ENCODE measurements around the gene GET4.

The GET4 gene

GRCh38 chr7:874031-874749, 2.2 kb upstream of the GET4 start:
- DNase-seq (no peak), ATAC-seq (no peak)
- Mint-ChIP-seq H3K4me3 (no peak overlapping the region), H3K27ac (no peak overlapping the region), H3K27me3 (no peaks in the 10 kb centered on the region), H3K4me1 (peaks cover 32% of the 10 kb centered on the region), H3K9me3 (no peaks in the 10 kb centered on the region)

DNA sequence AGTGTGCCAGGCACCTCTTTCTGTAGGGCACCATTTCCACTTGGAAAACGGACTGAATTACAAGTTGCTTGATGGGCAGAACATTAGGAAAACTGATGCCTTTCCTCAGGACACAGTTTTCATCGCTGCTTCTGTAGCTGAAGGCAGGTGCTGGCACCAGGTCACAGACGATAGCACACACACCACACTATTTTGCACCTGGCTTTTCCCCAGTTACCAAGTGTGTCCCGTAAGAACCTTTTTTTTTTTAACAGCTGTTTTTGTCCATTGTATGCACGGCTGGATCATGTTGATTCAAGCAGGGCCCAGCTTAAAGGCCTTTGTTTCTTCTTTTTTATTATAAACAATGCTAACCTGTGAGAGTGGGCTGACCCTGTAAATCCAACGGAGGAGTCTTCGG, 1.3 kb upstream of the GET4 start:
- Mint-ChIP-seq H3K27me3 (no peaks in the 10 kb centered on the region), H3K4me1 (peaks cover 33% of the 10 kb centered on the region), H3K4me3 (no peak overlapping the region), H3K27ac (no peak overlapping the region), H3K9me3 (no peaks in the 10 kb centered on the region)
- ATAC-seq: no peak
- DNase-seq: no peak

DNA sequence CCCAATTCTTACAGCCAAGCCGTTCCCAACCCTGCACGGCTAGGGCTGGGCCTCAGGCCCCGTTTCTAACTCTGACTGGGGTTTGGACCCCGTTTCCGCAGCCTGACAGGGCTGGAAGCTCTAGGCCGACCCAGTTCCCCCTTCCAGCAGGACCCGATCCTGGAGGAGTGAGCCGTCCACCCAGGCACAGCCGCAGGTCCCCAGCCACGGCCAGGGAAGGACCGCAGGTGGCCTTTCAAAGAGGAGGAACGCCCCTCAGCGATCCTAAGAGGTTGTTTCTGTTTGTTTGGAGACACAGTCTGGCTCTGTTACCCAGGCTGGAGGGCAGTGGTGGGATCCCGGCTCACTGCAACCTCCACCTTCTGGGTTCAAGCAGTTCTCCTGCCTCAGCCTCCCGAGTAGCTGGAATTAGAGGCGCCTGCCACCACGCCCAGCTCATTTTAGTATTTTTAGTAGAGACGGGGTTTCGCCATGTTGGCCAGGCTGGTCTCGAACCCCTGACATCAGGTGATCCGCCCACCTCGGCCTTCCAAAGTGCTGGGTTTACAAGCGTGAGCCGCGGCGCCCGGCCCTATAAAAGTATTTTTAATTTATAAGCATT, 778 bp upstream of the GET4 start:
- DNase-seq: no peak
- H3K27me3 Mint-ChIP-seq: no peaks in the 10 kb centered on the region
- ATAC-seq: no peak
- H3K4me1 Mint-ChIP-seq: peaks cover 33% of the 10 kb centered on the region
- peak overlapping the region in 1 of 2 donors; percentile 71 for H3K27ac Mint-ChIP-seq
- peak overlapping the region; percentile 6 to 10 for H3K4me3 Mint-ChIP-seq
- H3K9me3 Mint-ChIP-seq: no peaks in the 10 kb centered on the region

GRCh38 chr7:876972-877311, 588 bp downstream of the GET4 start:
- peak; percentile 36 for ATAC-seq

DNA sequence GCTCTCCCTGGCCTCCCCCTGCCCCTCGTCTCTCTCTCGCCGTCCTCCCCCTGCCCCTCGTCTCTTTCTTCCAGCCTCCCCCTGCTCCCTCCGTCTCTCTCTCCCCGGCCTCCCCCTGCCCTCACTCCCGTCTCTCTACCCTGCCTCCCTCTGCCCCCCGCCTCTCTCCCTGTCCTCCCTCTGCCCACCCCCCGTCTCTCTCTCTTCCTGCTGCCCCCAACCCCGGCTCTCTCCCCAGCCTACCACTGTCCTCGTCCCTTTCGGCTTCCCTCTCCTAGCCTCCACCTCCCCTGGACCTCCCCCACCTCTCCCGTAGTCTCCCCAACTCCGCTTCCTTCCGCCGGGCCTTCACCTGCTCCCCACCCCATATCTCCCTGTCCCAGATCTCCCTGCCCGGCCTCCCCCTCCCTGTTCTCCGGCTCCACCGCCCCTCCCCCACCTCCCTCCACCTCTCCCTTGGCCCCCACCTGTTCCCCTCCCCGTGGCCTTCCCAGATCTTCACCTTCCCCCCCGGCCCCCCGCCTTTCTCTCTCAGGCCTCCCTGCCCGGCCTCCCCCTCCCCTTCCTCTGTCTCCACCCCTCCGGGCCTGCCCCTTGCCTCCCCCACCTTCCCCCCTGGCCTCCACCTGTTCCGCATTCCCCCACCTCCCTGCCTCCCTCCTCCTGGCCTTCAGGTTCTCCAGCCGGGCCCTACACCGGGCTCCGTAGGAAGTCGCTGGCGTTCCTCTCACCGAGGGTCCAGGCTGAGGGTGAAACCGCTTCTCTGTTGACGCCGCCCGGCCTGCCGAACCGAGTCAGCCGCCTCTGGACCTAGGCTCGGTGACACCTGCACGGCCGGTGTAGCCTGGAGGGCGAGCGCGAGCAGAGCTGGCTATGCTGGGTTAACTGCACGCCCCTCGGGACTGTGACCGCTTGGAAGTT, 1.2 kb downstream of the GET4 start:
- ATAC-seq (no peak), DNase-seq (no peak)
- H3K27me3 Mint-ChIP-seq: no peaks in the 10 kb centered on the region
- H3K4me1 Mint-ChIP-seq: peaks cover 40% of the 10 kb centered on the region
- peak overlapping the region; percentile 96 to 97 for H3K27ac Mint-ChIP-seq
- H3K9me3 Mint-ChIP-seq: no peaks in the 10 kb centered on the region
- peak overlapping the region; percentile 89 to 98 for H3K4me3 Mint-ChIP-seq

More at GRCh38 chr7:876972-877311, 588 bp downstream of the GET4 start:
- Mint-ChIP-seq H3K4me1 (peaks cover 36% of the 10 kb centered on the region), H3K4me3 (peak overlapping the region; percentile 89 to 98), H3K27me3 (no peaks in the 10 kb centered on the region), H3K9me3 (no peaks in the 10 kb centered on the region), H3K27ac (peak overlapping the region; percentile 96 to 97)
- no peak for DNase-seq

- Mint-ChIP-seq H3K27me3 (no peaks in the 10 kb centered on the region), H3K27ac (no peak overlapping the region), H3K4me1 (peaks cover 37% of the 10 kb centered on the region), H3K4me3 (no peak overlapping the region), H3K9me3 (no peaks in the 10 kb centered on the region)
- ATAC-seq (no peak), DNase-seq (no peak)
Observed at GRCh38 chr7:879093-879492, 2.7 kb downstream of the GET4 start.

- ATAC-seq: no peak
- Mint-ChIP-seq H3K4me3 (no peak overlapping the region), H3K27ac (no peak overlapping the region), H3K27me3 (no peaks in the 10 kb centered on the region), H3K9me3 (no peaks in the 10 kb centered on the region), H3K4me1 (peaks cover 39% of the 10 kb centered on the region)
- no peak for DNase-seq
Observed at GRCh38 chr7:879706-880105, 3.4 kb downstream of the GET4 start.

DNA sequence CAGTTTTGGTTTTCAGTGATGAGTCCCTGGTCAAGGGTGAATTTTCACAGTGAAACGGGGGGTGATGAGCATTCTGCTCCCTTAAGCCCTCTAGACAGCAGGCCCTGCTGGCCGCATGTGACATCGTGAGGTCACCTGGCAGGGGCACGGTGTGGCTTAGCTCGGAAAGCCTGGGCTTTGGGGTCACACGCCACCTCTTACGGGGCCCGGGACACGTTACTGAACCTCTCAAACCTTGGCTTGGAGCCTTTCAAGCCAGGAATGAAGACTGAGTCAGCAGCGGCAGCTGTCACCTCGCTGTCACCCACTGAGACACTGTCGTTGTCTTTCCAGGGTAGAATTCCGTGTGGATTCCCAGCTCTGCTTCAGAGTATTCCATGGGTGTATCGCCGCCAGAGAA, 4.1 kb downstream of the GET4 start:
- Mint-ChIP-seq H3K4me3 (no peak overlapping the region), H3K4me1 (peaks cover 46% of the 10 kb centered on the region), H3K27me3 (no peaks in the 10 kb centered on the region), H3K27ac (no peak overlapping the region), H3K9me3 (no peaks in the 10 kb centered on the region)
- ATAC-seq: no peak
- no peak for DNase-seq

DNA sequence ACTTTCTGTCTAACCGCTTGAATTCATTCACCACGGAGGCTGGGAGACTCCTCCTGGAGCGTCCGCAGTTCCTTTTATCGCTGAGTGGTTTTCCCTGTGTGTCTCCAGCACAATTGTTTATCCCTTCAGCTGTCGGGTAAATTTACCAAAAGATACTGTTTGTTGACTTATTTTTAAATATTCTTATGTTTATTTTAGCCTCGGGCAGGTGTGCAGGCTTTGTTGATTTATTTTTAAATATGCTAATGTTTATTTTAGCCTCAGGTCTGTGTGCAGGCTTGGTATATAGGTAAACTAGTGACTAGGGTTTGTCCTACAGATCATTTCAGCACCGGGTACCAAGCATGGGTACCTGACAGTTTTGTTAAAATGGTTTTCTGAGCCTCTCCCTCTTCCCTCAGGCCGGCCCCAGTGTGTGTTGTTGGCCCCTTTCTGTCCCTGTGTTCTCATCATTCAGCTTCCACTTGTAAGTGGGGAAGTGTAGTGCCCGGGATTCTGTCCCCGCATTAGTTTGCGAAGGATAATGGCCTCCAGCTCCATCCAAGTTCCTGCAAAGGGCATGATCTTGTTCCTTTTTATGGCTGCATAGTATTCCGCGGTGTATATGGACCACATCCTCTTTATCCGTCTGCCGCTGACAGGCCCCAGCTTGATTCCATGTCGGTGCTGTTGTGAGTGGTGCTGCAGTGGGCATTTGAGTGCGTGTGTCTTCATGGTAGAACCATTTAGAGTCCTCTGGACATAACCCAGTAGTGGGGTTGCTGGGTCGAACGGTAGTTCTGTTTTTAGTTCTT, 5.3 kb downstream of the GET4 start:
- Mint-ChIP-seq H3K4me3 (no peak overlapping the region), H3K4me1 (peaks cover 46% of the 10 kb centered on the region), H3K9me3 (no peaks in the 10 kb centered on the region), H3K27me3 (no peaks in the 10 kb centered on the region), H3K27ac (no peak overlapping the region)
- DNase-seq: no peak
- no peak for ATAC-seq

DNA sequence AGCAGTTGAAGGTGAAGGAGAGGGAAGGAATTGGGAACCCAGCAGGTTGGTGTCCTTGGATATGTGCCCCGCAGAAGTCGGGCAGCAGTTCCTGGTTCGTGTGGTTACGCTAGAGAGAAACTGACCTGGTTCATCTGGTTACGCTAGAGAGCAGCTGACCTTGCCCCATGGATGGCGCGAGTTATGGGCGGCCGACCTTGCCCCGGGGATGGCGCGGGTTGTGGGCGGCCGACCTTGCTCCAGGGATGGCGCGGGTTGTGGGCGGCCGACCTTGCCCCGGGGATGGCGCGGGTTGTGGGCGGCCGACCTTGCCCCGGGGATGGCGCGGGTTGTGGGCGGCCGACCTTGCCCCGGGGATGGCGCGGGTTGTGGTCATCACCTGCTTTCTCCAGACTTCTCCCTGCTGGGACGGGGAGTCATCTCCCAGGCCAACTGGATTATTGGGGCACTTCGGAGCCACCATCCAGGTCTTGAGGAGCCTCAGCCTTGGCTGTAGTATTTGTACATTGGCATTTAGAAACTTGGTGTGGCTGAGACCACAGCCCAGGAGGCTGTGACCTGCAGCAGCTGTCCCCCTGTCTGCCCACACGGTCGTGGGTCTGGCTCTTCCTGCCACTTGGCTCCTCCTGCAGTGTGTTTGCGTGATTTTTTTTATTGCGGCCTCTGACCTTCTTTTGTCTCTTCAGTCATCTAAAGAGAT, 6.1 kb downstream of the GET4 start:
- no peak overlapping the region for H3K4me3 Mint-ChIP-seq
- H3K4me1 Mint-ChIP-seq: peaks cover 46% of the 10 kb centered on the region
- DNase-seq: no peak
- H3K27ac Mint-ChIP-seq: peak overlapping the region in 1 of 2 donors; percentile 78
- no peak for ATAC-seq
- no peaks in the 10 kb centered on the region for H3K9me3 Mint-ChIP-seq
- H3K27me3 Mint-ChIP-seq: no peaks in the 10 kb centered on the region

DNA sequence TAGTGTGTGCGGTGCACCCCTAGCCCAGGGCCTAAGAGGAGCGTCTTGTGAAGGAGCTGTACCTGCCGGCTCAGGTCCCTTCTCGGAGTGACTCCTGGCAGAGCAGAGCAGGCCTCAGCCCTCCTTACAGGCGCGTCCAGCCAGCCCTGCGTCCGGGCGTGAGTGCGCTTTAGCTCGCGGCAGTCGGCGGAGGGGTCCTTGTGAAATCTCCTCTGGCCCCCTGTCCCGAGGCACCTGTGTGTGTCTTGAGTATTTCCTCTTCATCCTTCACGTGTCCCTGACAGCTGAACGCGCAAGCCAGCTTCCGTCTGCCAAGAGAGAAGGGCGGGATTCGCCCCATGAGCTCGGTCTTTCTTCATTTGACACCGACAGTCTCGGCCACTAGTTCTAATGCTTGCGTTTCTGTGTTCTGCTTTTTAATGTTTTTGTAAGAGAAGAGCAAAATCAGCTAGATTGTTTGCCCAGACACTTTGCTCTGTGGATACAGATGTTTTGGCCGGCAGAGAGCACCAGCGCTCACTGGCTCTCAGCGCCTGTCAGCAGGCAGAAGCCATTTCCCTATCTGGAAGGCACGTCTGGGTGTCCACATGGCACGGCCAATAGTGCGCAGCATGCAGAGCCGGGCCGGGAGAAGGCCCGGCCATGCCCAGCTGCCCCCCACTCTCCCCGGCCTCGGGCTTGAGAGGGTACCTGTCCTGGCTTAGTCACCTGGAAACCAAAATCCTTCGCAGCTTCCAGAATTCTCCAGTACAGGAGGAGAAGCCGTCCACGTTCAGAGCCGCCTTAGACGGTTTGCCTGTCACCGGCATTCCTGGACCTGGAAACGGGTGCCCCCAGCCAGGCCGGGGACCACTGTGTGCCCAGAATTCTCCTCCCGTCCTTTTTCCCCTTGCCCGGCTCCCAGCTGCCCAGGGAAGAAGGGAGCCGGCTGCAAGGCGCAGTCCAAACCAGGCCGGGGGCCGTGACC, 7.0 kb downstream of the GET4 start:
- no peak for DNase-seq
- no peak overlapping the region for H3K4me3 Mint-ChIP-seq
- H3K4me1 Mint-ChIP-seq: peaks cover 40% of the 10 kb centered on the region
- ATAC-seq: no peak
- H3K9me3 Mint-ChIP-seq: no peaks in the 10 kb centered on the region
- peak overlapping the region in 1 of 2 donors; percentile 63 for H3K27ac Mint-ChIP-seq
- H3K27me3 Mint-ChIP-seq: no peaks in the 10 kb centered on the region

GRCh38 chr7:884191-885003, 8.0 kb downstream of the GET4 start:
- H3K4me1 Mint-ChIP-seq: peaks cover 34% of the 10 kb centered on the region
- ATAC-seq: no peak
- H3K27ac Mint-ChIP-seq: peak overlapping the region in 1 of 2 donors; percentile 92
- H3K4me3 Mint-ChIP-seq: no peak overlapping the region
- no peak for DNase-seq
- H3K9me3 Mint-ChIP-seq: no peaks in the 10 kb centered on the region
- no peaks in the 10 kb centered on the region for H3K27me3 Mint-ChIP-seq

DNA sequence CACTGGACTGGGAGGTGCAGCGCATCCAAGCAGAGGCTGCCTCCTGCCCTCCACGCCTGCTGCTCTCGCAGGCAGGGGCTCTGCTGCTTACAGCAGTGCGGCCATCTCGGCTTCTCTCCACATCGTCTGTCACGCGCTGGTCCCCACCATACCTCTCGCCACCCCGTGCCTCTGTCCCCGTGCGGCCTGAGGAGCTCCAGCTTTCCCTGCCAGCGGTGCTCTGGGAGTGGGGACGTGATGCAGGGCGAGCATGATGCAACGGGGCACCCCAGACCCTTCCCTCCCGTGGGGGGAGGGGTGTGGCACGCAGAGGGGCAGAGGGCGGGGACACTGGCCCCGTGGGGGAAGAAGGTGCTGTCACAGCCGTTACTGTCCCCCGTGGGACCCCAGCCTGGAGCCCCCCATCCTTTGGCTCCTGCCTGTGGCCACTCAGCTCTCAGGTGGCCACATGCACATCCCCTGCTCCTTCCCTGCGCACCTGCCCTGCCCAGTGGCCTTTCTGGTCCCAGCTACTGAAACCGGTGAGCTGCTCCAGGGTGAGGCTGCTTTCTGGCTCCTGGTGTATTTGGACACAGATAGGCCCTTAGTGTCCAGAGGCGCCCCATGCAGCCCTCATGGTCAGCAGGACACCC, 9.0 kb downstream of the GET4 start:
- no peak for DNase-seq
- H3K4me3 Mint-ChIP-seq: no peak overlapping the region
- peak; percentile 28 for ATAC-seq
- H3K9me3 Mint-ChIP-seq: no peaks in the 10 kb centered on the region
- peak overlapping the region in 1 of 2 donors; percentile 92 for H3K27ac Mint-ChIP-seq
- peaks cover 29% of the 10 kb centered on the region for H3K4me1 Mint-ChIP-seq
- H3K27me3 Mint-ChIP-seq: no peaks in the 10 kb centered on the region

All from stimulated activated naive CD8-positive, alpha-beta T cell treated with anti-CD3 and anti-CD28 coated beads, Interleukin-15, amount 100 ng/mL, for 72 hours (primary cell).